ENCODE results near the gene CNP.

CNP gene

GRCh38 chr17:41972571-41973407 lies 6.2 kb downstream of the CNP start:
- no peak for DNase-seq (ENCODE audit: low read depth in 3 of 3)

- no peak for DNase-seq (ENCODE audit: low read depth in 3 of 3)
Observed at GRCh38 chr17:41973408-41973811, 6.8 kb downstream of the CNP start.

GRCh38 chr17:41974031-41974430 lies 7.4 kb downstream of the CNP start:
- no peak for DNase-seq (ENCODE audit: low read depth in 3 of 3)

- DNase-seq (ENCODE audit: low read depth in 3 of 3) = no peak
Observed at GRCh38 chr17:41974658-41975057, 8.1 kb downstream of the CNP start.

GRCh38 chr17:41975099-41976083 lies 8.8 kb downstream of the CNP start:
- no peak for DNase-seq (ENCODE audit: low read depth in 3 of 3)

GRCh38 chr17:41976142-41976768 lies 9.7 kb downstream of the CNP start:
- no peak for DNase-seq (ENCODE audit: low read depth in 3 of 3)

GRCh38 chr17:41977991-41978390 lies 11.4 kb downstream of the CNP start:
- DNase-seq (ENCODE audit: low read depth in 3 of 3) = no peak

- no peak for DNase-seq (ENCODE audit: low read depth in 3 of 3)
Observed at GRCh38 chr17:41982026-41982760, 15.6 kb downstream of the CNP start.

GRCh38 chr17:41984454-41984853 lies 17.9 kb downstream of the CNP start:
- no peak for DNase-seq (ENCODE audit: low read depth in 3 of 3)

- DNase-seq (ENCODE audit: low read depth in 3 of 3) = no peak
Observed at GRCh38 chr17:41985919-41986318, 19.3 kb downstream of the CNP start.

GRCh38 chr17:41986634-41987033 lies 20.0 kb downstream of the CNP start:
- no peak for DNase-seq (ENCODE audit: low read depth in 3 of 3)

GRCh38 chr17:41987642-41988041 lies 21.0 kb downstream of the CNP start:
- no peak for DNase-seq (ENCODE audit: low read depth in 3 of 3)

GRCh38 chr17:41988418-41988817 lies 21.8 kb downstream of the CNP start:
- no peak for DNase-seq (ENCODE audit: low read depth in 3 of 3)

- DNase-seq (ENCODE audit: low read depth in 3 of 3) = no peak
Observed at GRCh38 chr17:41989702-41990419, 23.3 kb downstream of the CNP start.

GRCh38 chr17:41992576-41992975 lies 26.0 kb downstream of the CNP start:
- no peak for DNase-seq (ENCODE audit: low read depth in 3 of 3)

- no peak for DNase-seq (ENCODE audit: low read depth in 3 of 3)
Observed at GRCh38 chr17:41996855-41997164, 30.2 kb downstream of the CNP start.

GRCh38 chr17:41998497-41998896 lies 31.9 kb downstream of the CNP start:
- no peak for DNase-seq (ENCODE audit: low read depth in 3 of 3)

- DNase-seq (ENCODE audit: low read depth in 3 of 3) = no peak
Observed at GRCh38 chr17:42000413-42001133, 34.0 kb downstream of the CNP start.

GRCh38 chr17:42001729-42002128 lies 35.1 kb downstream of the CNP start:
- no peak for DNase-seq (ENCODE audit: low read depth in 3 of 3)

GRCh38 chr17:42002175-42002791 lies 35.7 kb downstream of the CNP start:
- DNase-seq (ENCODE audit: low read depth in 3 of 3) = no peak

All from stimulated activated CD4-positive, alpha-beta T cell treated with anti-CD3 and anti-CD28 coated beads, TNF-alpha, amount 100 ng/mL, for 48 hours (primary cell).